GM23338 (cell line): ENCODE results near the gene HNRNPA1.

ENCODE experiments used
- CTCF ChIP-seq, 2 experiments: fragments of 200-600 bp in 1 of 2; sonication (generic) in 1 of 2; conservative IDR thresholded peaks; 2 replicates each; pipeline versions ENCODE4 v1.5.1 to v1.6.1; 2016 to 2017; ENCODE audit warnings: antibody characterized with exemption in 2 of 2, low read depth in 2 of 2, mild to moderate bottlenecking in 2 of 2, moderate library complexity in 1 of 2
- EZH2 ChIP-seq: fragments of 200-600 bp; sonication (generic); IDR thresholded peaks from one replicate; pipeline ENCODE4 v1.8.0; 2017; ENCODE audit warnings: antibody characterized with exemption, mild to moderate bottlenecking, low read depth; ENCODE audit not compliant: unreplicated experiment
- POLR2AphosphoS5 ChIP-seq: IDR thresholded peaks from 2 replicates; pipeline ENCODE4 v1.6.1; 2016; ENCODE audit warnings: antibody characterized with exemption, low read depth
- REST ChIP-seq: IDR thresholded peaks from one replicate; pipeline ENCODE4 v1.6.1; 2018; ENCODE audit warnings: antibody characterized with exemption; ENCODE audit not compliant: unreplicated experiment
- TF ChIP-seq, protein P1 (sequence below): IDR thresholded peaks from 2 replicates; pipeline ENCODE4 v1.6.1; 2016; ENCODE audit warnings: antibody characterized with exemption

GRCh38 chr12:54311051-54311450, 30.5 kb downstream of the HNRNPA1 start:
- TF ChIP-seq, protein P1, sequence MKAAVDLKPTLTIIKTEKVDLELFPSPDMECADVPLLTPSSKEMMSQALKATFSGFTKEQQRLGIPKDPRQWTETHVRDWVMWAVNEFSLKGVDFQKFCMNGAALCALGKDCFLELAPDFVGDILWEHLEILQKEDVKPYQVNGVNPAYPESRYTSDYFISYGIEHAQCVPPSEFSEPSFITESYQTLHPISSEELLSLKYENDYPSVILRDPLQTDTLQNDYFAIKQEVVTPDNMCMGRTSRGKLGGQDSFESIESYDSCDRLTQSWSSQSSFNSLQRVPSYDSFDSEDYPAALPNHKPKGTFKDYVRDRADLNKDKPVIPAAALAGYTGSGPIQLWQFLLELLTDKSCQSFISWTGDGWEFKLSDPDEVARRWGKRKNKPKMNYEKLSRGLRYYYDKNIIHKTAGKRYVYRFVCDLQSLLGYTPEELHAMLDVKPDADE, result no peak
- TF ChIP-seq CTCF (conservative IDR thresholded peaks at IDR 0.05; ENCODE audit: low read depth in 2 of 2), result no peak
- TF ChIP-seq POLR2AphosphoS5, result no peak
- TF ChIP-seq EZH2, result no peak
- no peak for TF ChIP-seq REST
